ENCODE measurements around the gene NUDCD3. TPM values are rescaled to one million over a fixed set of nuclear protein-coding genes. Genes with fewer than 3 reads are reported as not detected.

The NUDCD3 gene
- 10 to 100 TPM; 52.1 to 64.0 (median 60.0) TPM for total RNA-seq

- intact Hi-C loops (cut with DNase I; ENCODE audit: low total_unique reads) = no loop called here
- H3K4me3 ChIP-seq = peak within 1 kb of the TSS; percentile 86 to 96 (median 91)
- H3K27ac ChIP-seq = peak within 1 kb of the TSS; percentile 98 to 99
- peaks cover 0 to 5% of the 10 kb centered on the region in 2 donors for H3K27me3 ChIP-seq
- no peaks in the 10 kb centered on the region for H3K9me3 ChIP-seq
- TF ChIP-seq CTCF (IDR thresholded peaks at IDR 0.05) = no peak
- peak; percentile 68 to 71 (median 70) for TF ChIP-seq POLR2AphosphoS5 (IDR thresholded peaks at IDR 0.05)
- TF ChIP-seq POLR2A (IDR thresholded peaks at IDR 0.05) = no peak
- DNase-seq (ENCODE audit: low spot score in 2 of 2) = peak; percentile 73 to 80
- no peaks in the 10 kb centered on the region for H3K36me3 ChIP-seq
- peaks cover 5 to 10% of the 10 kb centered on the region in 2 donors for H3K4me1 ChIP-seq
Observed at GRCh38 chr7:44490351-44491200, at the start of gene NUDCD3. Gene NUDCD3, minus strand, starts transcription at chr7:44490658. Its CDS starts 58 bp downstream, at chr7:44490600.

- no peaks in the 10 kb centered on the region for H3K36me3 ChIP-seq
- no peak for DNase-seq (ENCODE audit: low spot score in 2 of 2)
- no peak for TF ChIP-seq POLR2A (IDR thresholded peaks at IDR 0.05)
- TF ChIP-seq CTCF (IDR thresholded peaks at IDR 0.05) = no peak
- TF ChIP-seq POLR2AphosphoS5 (IDR thresholded peaks at IDR 0.05) = no peak
- no peaks in the 10 kb centered on the region for H3K9me3 ChIP-seq
- H3K27me3 ChIP-seq = no peaks in the 10 kb centered on the region
- intact Hi-C loops (cut with DNase I; ENCODE audit: low total_unique reads) = loop anchor here (2.0 kb wide), 1 partner anchor 57 kb away; no protein-coding TSS in a partner anchor
- H3K4me3 ChIP-seq = no peak overlapping the region
- H3K27ac ChIP-seq = no peak overlapping the region
- H3K4me1 ChIP-seq = peaks cover 0 to 11% of the 10 kb centered on the region in 2 donors
Observed at GRCh38 chr7:44539669-44540506, 49.4 kb upstream of the NUDCD3 start.

- no peaks in the 10 kb centered on the region for H3K27me3 ChIP-seq
- no peak overlapping the region for H3K4me3 ChIP-seq
- peaks cover 0 to 6% of the 10 kb centered on the region in 2 donors for H3K4me1 ChIP-seq
- H3K9me3 ChIP-seq = no peaks in the 10 kb centered on the region
- no peak for DNase-seq (ENCODE audit: low spot score in 2 of 2)
- no peak overlapping the region for H3K27ac ChIP-seq
- no peaks in the 10 kb centered on the region for H3K36me3 ChIP-seq
- no peak for TF ChIP-seq CTCF (IDR thresholded peaks at IDR 0.05)
- no peak for TF ChIP-seq POLR2AphosphoS5 (IDR thresholded peaks at IDR 0.05)
- TF ChIP-seq POLR2A (IDR thresholded peaks at IDR 0.05) = no peak
- intact Hi-C loops (cut with DNase I; ENCODE audit: low total_unique reads) = loop anchor here (2.0 kb wide), 1 partner anchor 58 kb away; no protein-coding TSS in a partner anchor
Observed at GRCh38 chr7:44538798-44539668, 48.6 kb upstream of the NUDCD3 start.

- no peak for TF ChIP-seq POLR2AphosphoS5 (IDR thresholded peaks at IDR 0.05)
- TF ChIP-seq POLR2A (IDR thresholded peaks at IDR 0.05) = no peak
- TF ChIP-seq CTCF (IDR thresholded peaks at IDR 0.05) = no peak
- Histone ChIP-seq H3K4me3 (no peak overlapping the region), H3K27me3 (no peaks in the 10 kb centered on the region), H3K27ac (no peak overlapping the region), H3K9me3 (no peaks in the 10 kb centered on the region), H3K4me1 (no peaks in the 10 kb centered on the region), H3K36me3 (no peaks in the 10 kb centered on the region)
- no peak for DNase-seq (ENCODE audit: low spot score in 2 of 2)
- intact Hi-C loops (cut with DNase I; ENCODE audit: low total_unique reads) = loop anchor here (2.0 kb wide), 1 partner anchor 59 kb away; no protein-coding TSS in a partner anchor
Observed at GRCh38 chr7:44538093-44538797, 47.8 kb upstream of the NUDCD3 start.
